ENCODE results near the gene BCAS4.

DNA sequence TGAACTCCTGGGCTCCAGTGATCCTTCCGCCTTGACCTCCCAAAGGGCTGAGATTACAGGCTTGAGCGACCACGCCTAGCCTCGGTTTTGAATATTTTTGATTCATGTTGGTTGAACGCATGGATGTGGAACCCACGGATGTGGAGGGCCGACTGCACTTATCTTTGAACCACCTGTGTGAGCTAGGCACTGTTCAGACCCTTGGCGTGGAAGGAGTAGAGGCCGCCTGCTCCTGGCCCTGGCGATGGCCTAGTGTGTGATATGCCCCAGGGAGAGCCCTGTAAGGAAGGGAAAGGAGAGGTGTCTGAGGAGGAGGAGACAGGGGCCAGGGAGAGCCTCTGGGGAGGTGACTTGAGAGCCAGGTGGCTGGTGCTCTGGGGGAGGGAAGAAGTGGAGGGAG lies 64.3 kb downstream of the BCAS4 start:
- TF ChIP-seq, protein P1, sequence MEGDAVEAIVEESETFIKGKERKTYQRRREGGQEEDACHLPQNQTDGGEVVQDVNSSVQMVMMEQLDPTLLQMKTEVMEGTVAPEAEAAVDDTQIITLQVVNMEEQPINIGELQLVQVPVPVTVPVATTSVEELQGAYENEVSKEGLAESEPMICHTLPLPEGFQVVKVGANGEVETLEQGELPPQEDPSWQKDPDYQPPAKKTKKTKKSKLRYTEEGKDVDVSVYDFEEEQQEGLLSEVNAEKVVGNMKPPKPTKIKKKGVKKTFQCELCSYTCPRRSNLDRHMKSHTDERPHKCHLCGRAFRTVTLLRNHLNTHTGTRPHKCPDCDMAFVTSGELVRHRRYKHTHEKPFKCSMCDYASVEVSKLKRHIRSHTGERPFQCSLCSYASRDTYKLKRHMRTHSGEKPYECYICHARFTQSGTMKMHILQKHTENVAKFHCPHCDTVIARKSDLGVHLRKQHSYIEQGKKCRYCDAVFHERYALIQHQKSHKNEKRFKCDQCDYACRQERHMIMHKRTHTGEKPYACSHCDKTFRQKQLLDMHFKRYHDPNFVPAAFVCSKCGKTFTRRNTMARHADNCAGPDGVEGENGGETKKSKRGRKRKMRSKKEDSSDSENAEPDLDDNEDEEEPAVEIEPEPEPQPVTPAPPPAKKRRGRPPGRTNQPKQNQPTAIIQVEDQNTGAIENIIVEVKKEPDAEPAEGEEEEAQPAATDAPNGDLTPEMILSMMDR (IDR thresholded peaks at IDR 0.05), result no peak
- no peak for TF ChIP-seq POLR2A (IDR thresholded peaks at IDR 0.05)

All from esophagus squamous epithelium (tissue), 4 donors.